IMR-90 (cell line): ENCODE measurements around the gene IRF5. TPM values are rescaled to one million over a fixed set of nuclear protein-coding genes. Genes with fewer than 3 reads are reported as not detected.

Source experiments
- microRNA-seq, 2 experiments: library from miRNA; stranded (forward) in 1 of 2; unstranded in 1 of 2; fragments of 10-50 nt in 1 of 2; fragments of <30 nt in 1 of 2; gene quantifications in 1 of 2; microRNA quantifications in 1 of 2; one replicate each; pipeline versions ENCODE3 to v1.1.0; 2013 to 2020; ENCODE audit not compliant: insufficient read depth in 1 of 2, insufficient read length in 1 of 2, unreplicated experiment in 1 of 2
- polyA plus RNA-seq, 3 experiments: library from polyadenylated mRNA; depleted of rRNA; stranded (reverse); fragments of >200 nt; gene quantifications; 2 replicates each; pipeline ENCODE4 v1.2.3, GENCODE V29; 2012; ENCODE audit warnings: low replicate concordance in 1 of 3
- small RNA-seq, 5 experiments: library from RNA; depleted of rRNA; stranded (forward); fragments of <200 nt; gene quantifications; one replicate each; pipeline ENCODE3, GENCODE V24; 2012
- total RNA-seq: library from RNA; depleted of rRNA; stranded (reverse); fragments of >200 nt; gene quantifications from 2 replicates; pipeline ENCODE4 v1.2.3, GENCODE V29; 2012; rRNA removed

IRF5 gene
- total and polyA plus RNA-seq, 2 of the 4 experiments (the other 2 are of a cell fraction): 0.14 to 0.18 TPM

Small RNAs within 50 kb of the gene (microRNA-seq; reads per million reads assigned to microRNA genes)
- gene RN7SL306P (ENCODE audit: insufficient read depth, insufficient read length): not detected

Small RNAs within 50 kb of the gene (small RNA-seq; reads per million reads assigned to genes)
- 0 reads per million in 5 experiments for gene RN7SL306P

Other genes starting within 250 kb of the IRF5 start
- gene CALU, start 198.6 kb upstream of the IRF5 start, total RNA-seq: 421 and 914 TPM in 2 replicates
- gene CALU, start 198.6 kb upstream of the IRF5 start, polyA plus RNA-seq (2012; rRNA removed): 426 and 525 TPM in 2 replicates
- gene OPN1SW, start 162.1 kb upstream of the IRF5 start, total RNA-seq: not detected in 2 replicates
- gene OPN1SW, start 162.1 kb upstream of the IRF5 start, polyA plus RNA-seq (2012; rRNA removed): not detected in 2 replicates
- gene CCDC136, start 146.0 kb upstream of the IRF5 start, total RNA-seq: 7.7 and 8.3 TPM in 2 replicates
- 15.1 and 18.0 TPM in 2 replicates for gene CCDC136, start 146.0 kb upstream of the IRF5 start, polyA plus RNA-seq (2012; rRNA removed)
- gene FLNC, start 107.5 kb upstream of the IRF5 start, total RNA-seq: 116 and 139 TPM in 2 replicates
- 154 and 167 TPM in 2 replicates for gene FLNC, start 107.5 kb upstream of the IRF5 start, polyA plus RNA-seq (2012; rRNA removed)
- 61.1 and 104 TPM in 2 replicates for gene ATP6V1F, start 75.1 kb upstream of the IRF5 start, total RNA-seq
- 321 and 346 TPM in 2 replicates for gene ATP6V1F, start 75.1 kb upstream of the IRF5 start, polyA plus RNA-seq (2012; rRNA removed)
- not detected in 2 replicates for gene KCP, start 27.2 kb upstream of the IRF5 start, total RNA-seq
- gene KCP, start 27.2 kb upstream of the IRF5 start, polyA plus RNA-seq (2012; rRNA removed): 0.03 and 0.07 TPM in 2 replicates
- 77.2 and 78.6 TPM in 2 replicates for gene TNPO3, start 117.2 kb downstream of the IRF5 start, total RNA-seq
- gene TNPO3, start 117.2 kb downstream of the IRF5 start, polyA plus RNA-seq (2012; rRNA removed): 21.8 and 24.2 TPM in 2 replicates
- gene TSPAN33, start 206.8 kb downstream of the IRF5 start, total RNA-seq: 0.28 and 0.36 TPM in 2 replicates
- 0.13 and 0.17 TPM in 2 replicates for gene TSPAN33, start 206.8 kb downstream of the IRF5 start, polyA plus RNA-seq (2012; rRNA removed)